CD4-positive, alpha-beta T cell (primary cell): Measurements from ENCODE around the gene PSPH. TPM values are rescaled to one million over a fixed set of nuclear protein-coding genes. Genes with fewer than 3 reads are reported as not detected.
A peak's percentile ranks its signal among the peaks of the same experiment; 100 is the strongest.
"Not testable (repeated sequence)": the region's sequence is repeated elsewhere in the genome, so short reads cannot be mapped to it uniquely, and the experiment has no call there.

Experiments used
- ATAC-seq: fragments of 200-7000 bp; cut with Tn5 transposase; one replicate; pipeline ENCODE4 v1.10.0; 2022; ENCODE audit warnings: mild to moderate bottlenecking; ENCODE audit not compliant: poor library complexity
- CTCF ChIA-PET: fragments of 350-600 bp; sonication (Branson Sonifier 250); formaldehyde crosslinking; loops from one replicate; lab custom pipeline; 2021; ENCODE audit warnings: antibody characterized with exemption, inconsistent platforms; lab: Charles Lee
- POLR2A ChIA-PET: fragments of 350-600 bp; sonication (Branson Sonifier 250); formaldehyde crosslinking; loops from one replicate; lab custom pipeline; 2021; ENCODE audit warnings: antibody characterized with exemption, inconsistent platforms; lab: Charles Lee
- DNase-seq, 14 experiments: peaks; one replicate each; pipeline ENCODE4 v3.0.0-alpha.2; 2013 to 2020; ENCODE audit warnings: mixed read lengths in 2 of 14
- H3K27ac ChIP-seq, 2 donors: one replicate each; pipeline versions ENCODE4 v1.5.1 to v1.7.0; 2013; ENCODE audit warnings: low read length in 2 of 2, low read depth in 1 of 2, mild to moderate bottlenecking in 1 of 2
- H3K27me3 ChIP-seq, 2 experiments: 1 replicate in 1 of 2; 2 replicates in 1 of 2; pipeline versions ENCODE4 v1.6.1 to v1.7.0; 2013; ENCODE audit warnings: low read length in 2 of 2, control low read depth in 1 of 2, mild to moderate bottlenecking in 1 of 2, moderate library complexity in 1 of 2; ENCODE audit not compliant: insufficient read depth in 2 of 2, control insufficient read depth in 1 of 2
- H3K36me3 ChIP-seq: one replicate; pipeline ENCODE4 v1.6.1; 2013; ENCODE audit warnings: low read length, control low read depth; ENCODE audit not compliant: insufficient read depth
- H3K4me1 ChIP-seq: one replicate; pipeline ENCODE4 v1.6.1; 2013; ENCODE audit warnings: low read length, control low read depth; ENCODE audit not compliant: insufficient read depth
- H3K4me3 ChIP-seq: one replicate; pipeline ENCODE4 v1.5.1; 2013; ENCODE audit warnings: mild to moderate bottlenecking, low read length, moderate library complexity
- H3K9me3 ChIP-seq, 2 experiments: 1 replicate in 1 of 2; 2 replicates in 1 of 2; pipeline versions ENCODE4 v1.6.1 to v1.7.0; 2013; ENCODE audit warnings: low read length in 2 of 2, mild to moderate bottlenecking in 2 of 2, control low read depth in 1 of 2, moderate library complexity in 1 of 2; ENCODE audit not compliant: control insufficient read depth in 1 of 2, insufficient read depth in 1 of 2
- H3K27ac Mint-ChIP-seq: one replicate; pipeline ENCODE4 v1.8.0; 2020; ENCODE audit warnings: mixed read lengths
- H3K27me3 Mint-ChIP-seq: one replicate; pipeline ENCODE4 v1.8.0; 2021; ENCODE audit warnings: mixed read lengths
- H3K36me3 Mint-ChIP-seq: one replicate; pipeline ENCODE4 v1.8.0; 2021; ENCODE audit warnings: low read depth, mixed read lengths
- H3K4me1 Mint-ChIP-seq: one replicate; pipeline ENCODE4 v1.8.0; 2021; ENCODE audit warnings: low read depth, mixed read lengths
- H3K4me3 Mint-ChIP-seq: one replicate; pipeline ENCODE4 v1.8.0; 2020; ENCODE audit warnings: mild to moderate bottlenecking, mixed read lengths
- H3K9me3 Mint-ChIP-seq: one replicate; pipeline ENCODE4 v1.8.0; 2020; ENCODE audit warnings: mixed read lengths
- CTCF ChIP-seq: fragments of 200-600 bp; IDR thresholded peaks from one replicate; pipeline ENCODE4 v1.8.0; 2022; ENCODE audit warnings: antibody characterized with exemption, mild to moderate bottlenecking
- intact Hi-C, 2 experiments: fragments of 100-400 bp; cut with DNase I in 1 of 2; cut with micrococcal nuclease in 1 of 2; formaldehyde crosslinking; loops; one replicate each; pipeline versions ENCODE4 v1.15.1 to v1.9.0; 2023 to 2025; cut with DNase I, micrococcal nuclease
- total RNA-seq, 174 experiments: library from RNA in 2 of 174; stranded (reverse) in 2 of 174; gene quantifications; one replicate each; pipeline ENCODE4 v1.2.3 and lab custom pipeline; 2021 to 2026

Gene PSPH
- total RNA-seq, 2 experiments from 2014 or later, result 1.2 to 1.9 TPM

GRCh38 chr7:56074371-56074791 lies 23.1 kb upstream of the PSPH start:
- peaks cover 58% of the 10 kb centered on the region for H3K36me3 ChIP-seq
- DNase-seq (peak; percentile 42 to 77 (median 55)), ATAC-seq (peak; percentile 82)
- peaks cover 10% of the 10 kb centered on the region for H3K4me1 ChIP-seq
- Mint-ChIP-seq H3K4me3 (no peak overlapping the region), H3K27me3 (no peaks in the 10 kb centered on the region), H3K9me3 (no peaks in the 10 kb centered on the region), H3K36me3 (peaks cover 46% of the 10 kb centered on the region), H3K27ac (no peak overlapping the region), H3K4me1 (peaks cover 6% of the 10 kb centered on the region)
- H3K9me3 ChIP-seq, result no peaks in the 10 kb centered on the region
- H3K27ac ChIP-seq, result no peak overlapping the region
- CTCF ChIA-PET, result interaction anchor here (0.6 to 2.7 kb wide), 8 partner anchors 9 to 431 kb away, joined by 3 to 18 read pairs (median 6); partner anchors contain the start of genes PSPH and SUMF2
- TF ChIP-seq CTCF, result peak; percentile 95
- no peaks in the 10 kb centered on the region for H3K27me3 ChIP-seq
- no peak overlapping the region for H3K4me3 ChIP-seq
- POLR2A ChIA-PET, result interaction anchor here (1.1 to 1.9 kb wide), 3 partner anchors 9 to 69 kb away, joined by 3 to 13 read pairs (median 4); partner anchors contain the start of genes CHCHD2 and SUMF2
- intact Hi-C loops, result loop anchor here (1.0 to 2.0 kb wide), 3 partner anchors 40 to 433 kb away; no protein-coding TSS in a partner anchor

GRCh38 chr7:56066376-56066775 lies 15.1 kb upstream of the PSPH start:
- Mint-ChIP-seq H3K27ac (peak overlapping the region; percentile 24), H3K4me1 (peaks cover 31% of the 10 kb centered on the region), H3K36me3 (peaks cover 53% of the 10 kb centered on the region)
- H3K27me3 ChIP-seq, ATAC-seq, H3K4me3 ChIP-seq, DNase-seq, H3K27ac ChIP-seq, H3K4me3 Mint-ChIP-seq, H3K27me3 Mint-ChIP-seq, H3K9me3 Mint-ChIP-seq, H3K9me3 ChIP-seq: not testable (repeated sequence)
- H3K4me1 ChIP-seq, result peaks cover 25% of the 10 kb centered on the region
- ChIA-PET POLR2A (interaction anchor here (0.6 to 5.0 kb wide), 3 partner anchors 15 to 182 kb away, joined by 3 to 55 read pairs (median 42); partner anchors contain the start of genes CCT6A, CHCHD2 and PSPH), CTCF (interaction anchor here (2.9 kb wide), 1 partner anchor 7 kb away, joined by 12 read pairs; no protein-coding TSS in a partner anchor)
- peaks cover 46% of the 10 kb centered on the region for H3K36me3 ChIP-seq
- intact Hi-C loops, result loop anchor here in 1 of 2 experiments (5.0 to 10.0 kb wide), 4 partner anchors 34 to 502 kb away; no protein-coding TSS in a partner anchor

GRCh38 chr7:56063882-56064625 lies 12.8 kb upstream of the PSPH start, which contains the start of gene SUMF2:
Gene SUMF2 (plus strand): TSS chr7:56064286. CDS start chr7:56064312, 26 bp downstream.
- CTCF ChIA-PET, result interaction anchor here (1.3 to 2.9 kb wide), 6 partner anchors 10 to 422 kb away, joined by 5 to 12 read pairs (median 8); partner anchors contain the start of genes CCT6A, CHCHD2 and PSPH
- H3K27ac Mint-ChIP-seq, result peak within 1 kb of the TSS; percentile 95
- no peaks in the 10 kb centered on the region for H3K27me3 Mint-ChIP-seq
- Histone ChIP-seq H3K27ac (peak within 1 kb of the TSS; percentile 82 to 84), H3K27me3 (no peaks in the 10 kb centered on the region), H3K4me3 (peak within 1 kb of the TSS; percentile 95), H3K4me1 (peaks cover 25% of the 10 kb centered on the region), H3K9me3 (no peaks in the 10 kb centered on the region), H3K36me3 (peaks cover 45% of the 10 kb centered on the region)
- peaks cover 66% of the 10 kb centered on the region for H3K36me3 Mint-ChIP-seq
- POLR2A ChIA-PET, result interaction anchor here (0.7 to 5.0 kb wide), 12 partner anchors 9 to 1305 kb away, joined by 3 to 55 read pairs (median 10); partner anchors contain the start of genes CCT6A, CHCHD2, LANCL2 and PSPH
- ATAC-seq (peak; percentile 89), DNase-seq (peak; percentile 81 to 97 (median 89))
- H3K4me3 Mint-ChIP-seq, result peak within 1 kb of the TSS; percentile 93
- no peaks in the 10 kb centered on the region for H3K9me3 Mint-ChIP-seq
- peaks cover 31% of the 10 kb centered on the region for H3K4me1 Mint-ChIP-seq
- intact Hi-C loops, result loop anchor here (1.0 to 10.0 kb wide), 3 partner anchors 13 to 499 kb away; partner anchors contain the start of genes CCT6A (in 1 of the 2), CHCHD2 (in 1 of the 2) and PSPH (in 1 of the 2)
- no peak for TF ChIP-seq CTCF
